Raji (cell line): ENCODE results near the gene PKLR.

Experiments
- POLR2A ChIP-seq: IDR thresholded peaks from 2 replicates; pipeline ENCODE4 v1.6.1; 2011; ENCODE audit warnings: low read depth, low read length, control low read depth; ENCODE audit not compliant: insufficient read depth

The PKLR gene

DNA sequence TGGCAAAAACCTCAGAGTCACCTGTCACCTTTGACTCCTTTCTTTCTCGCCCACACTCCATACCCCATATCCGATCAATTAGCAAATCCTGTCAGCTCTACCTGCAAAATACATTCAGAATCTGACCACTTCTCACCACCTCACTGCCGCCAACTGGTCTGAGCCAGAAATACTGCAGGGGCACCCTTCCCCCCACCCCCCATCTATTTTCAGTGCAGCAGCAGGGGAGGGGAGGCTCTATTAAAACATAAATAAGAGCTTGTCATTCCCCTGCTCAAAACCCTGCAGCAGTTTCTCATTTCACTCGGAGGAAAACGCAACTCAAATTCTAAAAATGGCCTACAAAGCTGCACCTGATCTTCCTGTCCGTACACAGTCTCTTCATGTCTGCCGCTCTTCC, 3.9 kb downstream of the PKLR start:
- TF ChIP-seq POLR2A, result no peak

DNA sequence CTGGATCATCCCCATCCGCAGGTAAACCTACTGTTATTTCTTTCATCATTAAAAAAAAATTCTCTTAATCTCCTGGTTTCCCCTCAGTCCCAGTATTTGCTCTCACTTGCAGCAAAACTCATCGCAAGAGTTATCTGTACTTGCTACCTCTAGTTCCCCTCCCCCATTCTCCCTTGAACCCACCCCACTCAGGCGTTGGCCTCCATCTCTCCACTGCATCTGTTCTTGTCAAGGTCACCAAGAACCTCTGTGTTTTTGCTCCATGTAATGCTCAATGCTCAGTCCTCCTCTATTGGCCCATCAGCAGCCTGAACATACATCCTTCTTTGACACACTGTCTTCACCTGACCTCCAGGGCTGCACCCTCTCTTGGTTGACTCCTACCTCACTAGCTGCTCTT, 4.6 kb downstream of the PKLR start:
- no peak for TF ChIP-seq POLR2A

DNA sequence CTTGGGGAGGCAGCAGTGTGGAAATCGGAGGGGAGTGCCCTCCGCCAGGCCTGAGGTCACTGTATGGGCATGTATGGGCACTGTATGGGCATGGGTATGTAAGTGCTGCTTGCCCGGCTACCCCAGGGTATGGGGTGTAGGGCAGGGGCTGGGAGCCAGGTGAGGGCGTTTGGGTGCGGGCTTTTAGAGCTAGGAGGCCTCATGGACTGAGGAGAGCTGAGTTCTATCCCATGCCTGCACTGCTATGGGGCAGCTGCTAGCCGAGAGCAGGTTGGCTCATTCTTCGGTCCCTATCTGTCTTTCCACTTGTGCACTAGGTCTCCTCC, 5.3 kb downstream of the PKLR start:
- TF ChIP-seq POLR2A, result no peak

DNA sequence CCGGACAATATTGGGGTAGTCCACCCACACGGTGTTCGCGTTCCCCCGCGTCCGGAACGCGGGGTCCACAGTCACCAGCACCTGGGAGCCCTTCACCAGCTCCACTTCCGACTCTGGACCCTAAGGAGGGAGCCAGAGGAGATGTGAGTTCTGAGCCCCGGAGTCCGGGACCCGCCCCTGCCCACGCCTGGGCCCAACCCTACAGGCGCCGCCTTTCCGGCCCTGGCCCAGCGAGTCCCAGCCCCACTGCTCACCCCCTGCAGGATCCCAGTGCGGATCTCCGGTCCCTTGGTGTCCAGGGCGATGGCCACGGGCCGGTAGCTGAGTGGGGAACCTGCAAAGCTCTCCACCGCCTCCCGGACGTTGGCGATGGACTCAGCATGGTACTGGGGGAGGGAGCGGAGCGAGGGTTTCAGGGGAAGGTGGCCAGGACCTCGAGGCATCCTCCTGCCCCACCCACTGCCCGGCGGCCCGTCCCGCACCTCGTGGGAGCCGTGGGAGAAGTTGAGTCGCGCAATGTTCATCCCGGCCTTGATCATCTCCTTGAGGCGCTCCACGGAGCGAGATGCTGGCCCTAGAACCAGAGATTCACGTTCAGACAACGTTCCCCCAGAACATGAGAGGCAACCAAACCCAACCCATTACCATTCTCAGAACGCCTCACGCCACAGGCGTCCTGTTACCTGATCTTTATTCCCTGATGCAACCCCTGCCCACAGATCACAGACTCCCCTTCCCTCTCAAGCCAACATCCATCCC, 5.9 kb downstream of the PKLR start:
- no peak for TF ChIP-seq POLR2A

DNA sequence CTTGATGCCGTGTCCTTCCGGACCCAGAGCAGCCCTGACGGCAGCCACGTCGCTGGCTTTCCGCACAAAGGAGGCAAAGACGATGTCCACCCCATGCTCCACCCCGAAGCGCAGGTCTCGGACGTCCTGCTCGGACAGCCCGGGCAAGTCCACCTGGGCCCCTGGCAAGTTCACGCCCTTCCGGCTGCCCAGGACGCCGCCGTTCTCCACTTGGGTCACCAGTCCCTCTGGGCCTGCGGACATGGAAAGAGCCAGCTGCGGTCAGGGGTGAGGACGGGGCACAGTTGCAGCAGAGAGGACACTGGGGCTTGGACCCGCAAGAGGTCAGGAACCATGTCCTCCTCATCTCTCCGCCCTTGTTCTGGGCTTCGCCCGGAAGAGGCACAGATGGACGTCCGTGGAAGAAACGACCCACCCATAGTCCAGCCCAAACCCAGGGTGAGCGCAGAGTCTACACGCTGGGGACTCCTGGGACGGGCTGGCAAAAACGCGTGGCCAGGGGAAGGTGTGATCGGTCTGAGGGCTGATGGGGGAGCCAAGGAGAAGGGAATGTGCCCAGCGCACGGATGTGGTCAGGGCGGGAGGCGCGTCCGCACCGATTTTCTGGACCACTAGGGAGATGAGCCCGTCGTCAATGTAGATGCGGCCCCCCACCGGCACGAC, 6.6 kb downstream of the PKLR start:
- TF ChIP-seq POLR2A, result no peak

DNA sequence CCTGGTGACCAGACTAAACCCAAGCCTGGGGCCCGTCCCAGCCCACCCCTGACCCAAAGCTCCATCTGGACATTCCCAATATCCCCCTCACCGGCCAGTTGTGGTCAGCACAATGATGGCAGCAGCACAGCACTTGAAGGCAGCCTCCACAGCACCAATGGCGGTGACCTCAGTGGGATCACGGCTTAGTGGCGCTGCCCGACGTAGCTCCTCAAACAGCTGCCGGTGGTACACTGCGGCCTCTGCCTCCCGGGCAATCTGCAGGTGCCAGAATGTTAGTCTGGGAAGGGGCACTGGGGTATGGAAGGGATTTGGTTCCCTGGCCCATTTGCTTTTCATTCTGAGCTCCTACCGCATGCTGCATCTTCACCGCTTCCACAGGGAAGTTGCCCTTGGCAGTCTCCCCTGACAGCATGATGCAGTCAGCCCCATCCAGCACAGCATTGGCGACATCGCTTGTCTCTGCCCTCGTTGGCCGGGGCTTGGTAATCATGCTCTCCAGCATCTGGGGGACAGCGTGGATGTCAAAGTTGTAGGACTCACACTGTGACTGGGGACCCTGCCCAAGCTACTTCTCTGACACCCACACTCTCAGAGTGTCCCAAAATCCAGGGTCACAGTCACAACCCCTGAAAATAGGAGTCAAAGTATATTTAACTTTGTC, 8.0 kb downstream of the PKLR start:
- TF ChIP-seq POLR2A, result no peak

DNA sequence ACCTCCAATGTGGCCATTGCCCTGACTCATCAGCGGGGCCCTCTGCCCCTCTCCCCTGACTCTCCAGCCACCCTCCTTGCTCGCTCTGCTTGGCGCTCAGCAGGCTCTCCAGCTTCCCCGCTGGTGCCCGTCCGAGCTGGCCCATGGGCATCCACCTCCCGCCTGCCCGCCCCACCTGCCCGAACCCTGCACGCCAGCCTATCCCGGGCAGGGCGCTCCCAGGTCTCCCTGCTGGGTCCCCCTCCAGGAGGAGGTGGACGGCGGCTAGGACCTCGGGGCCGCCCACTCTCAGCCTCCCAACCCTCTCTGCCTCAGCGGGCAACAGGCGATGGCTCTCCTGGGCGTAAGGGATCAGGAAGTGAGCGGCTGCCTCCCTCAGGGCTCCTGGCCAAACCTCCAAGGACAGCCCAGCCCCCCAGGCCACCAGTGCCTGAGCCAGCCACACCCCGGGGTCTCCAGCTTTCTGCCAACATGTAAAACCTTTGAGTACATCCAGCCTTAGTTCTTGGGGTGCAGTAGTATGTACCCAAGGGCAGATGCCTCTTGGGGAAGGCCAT, 13.2 kb downstream of the PKLR start:
- TF ChIP-seq POLR2A, result no peak

DNA sequence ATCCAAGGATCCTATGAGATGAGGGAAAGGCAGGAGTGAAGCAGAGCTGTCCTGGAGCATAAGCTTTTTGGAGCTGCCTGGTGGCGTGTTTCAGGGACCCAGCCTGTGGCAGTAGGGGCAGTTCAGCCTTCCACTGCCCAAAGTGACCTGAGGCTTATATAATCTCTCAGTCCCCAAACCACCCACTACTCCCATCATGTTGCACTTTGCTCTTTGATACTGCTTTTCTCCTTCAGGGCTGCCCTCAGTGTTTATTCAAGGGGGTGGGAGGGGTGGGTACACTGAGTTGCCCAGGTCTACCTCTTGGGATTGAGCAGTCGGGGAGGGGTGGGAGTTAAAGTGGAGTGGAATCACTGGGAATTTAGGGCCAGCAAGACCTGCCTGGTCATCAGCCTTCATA, 14.7 kb downstream of the PKLR start:
- no peak for TF ChIP-seq POLR2A

DNA sequence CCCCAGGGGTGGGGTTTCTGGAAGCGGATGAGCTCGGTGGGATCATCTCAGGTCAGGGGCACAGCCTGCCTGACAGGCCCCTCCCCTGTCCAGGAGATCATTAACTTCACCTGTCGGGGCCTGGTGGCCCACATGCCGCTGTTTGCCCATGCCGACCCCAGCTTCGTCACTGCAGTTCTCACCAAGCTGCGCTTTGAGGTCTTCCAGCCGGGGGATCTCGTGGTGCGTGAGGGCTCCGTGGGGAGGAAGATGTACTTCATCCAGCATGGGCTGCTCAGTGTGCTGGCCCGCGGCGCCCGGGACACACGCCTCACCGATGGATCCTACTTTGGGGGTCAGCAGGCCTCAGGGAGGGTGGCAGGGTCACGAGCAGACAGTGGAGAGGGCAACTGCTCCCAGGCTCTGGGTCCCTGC, 15.6 kb downstream of the PKLR start:
- TF ChIP-seq POLR2A, result no peak

DNA sequence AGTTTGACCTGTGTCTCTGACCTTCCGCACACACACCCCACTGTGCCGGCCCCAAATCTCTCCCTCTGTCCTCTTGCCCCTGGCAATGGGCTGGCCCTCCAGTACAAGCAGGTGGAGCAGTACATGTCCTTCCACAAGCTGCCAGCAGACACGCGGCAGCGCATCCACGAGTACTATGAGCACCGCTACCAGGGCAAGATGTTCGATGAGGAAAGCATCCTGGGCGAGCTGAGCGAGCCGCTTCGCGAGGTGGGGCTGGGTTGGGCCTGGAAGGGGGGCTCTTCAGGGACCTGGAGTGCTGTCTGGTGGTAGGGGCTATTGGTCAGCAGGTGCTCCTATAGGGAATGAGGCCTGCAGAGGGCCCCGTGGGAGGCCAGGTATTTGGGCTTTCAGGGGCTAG, 16.2 kb downstream of the PKLR start:
- no peak for TF ChIP-seq POLR2A

DNA sequence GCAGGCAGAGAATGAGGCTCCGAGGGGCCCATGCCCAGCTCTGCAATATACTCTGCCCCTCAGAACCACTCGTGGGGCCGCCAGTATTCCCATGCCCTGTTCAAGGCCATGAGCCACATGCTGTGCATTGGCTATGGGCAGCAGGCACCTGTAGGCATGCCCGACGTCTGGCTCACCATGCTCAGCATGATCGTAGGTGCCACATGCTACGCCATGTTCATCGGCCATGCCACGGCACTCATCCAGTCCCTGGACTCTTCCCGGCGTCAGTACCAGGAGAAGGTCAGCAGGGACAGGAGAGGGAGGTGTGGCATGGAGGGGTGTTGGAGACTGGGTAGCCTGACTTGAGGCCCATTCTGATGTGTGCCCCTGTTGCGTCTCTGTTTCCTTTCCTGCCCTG, 16.8 kb downstream of the PKLR start:
- TF ChIP-seq POLR2A, result no peak

DNA sequence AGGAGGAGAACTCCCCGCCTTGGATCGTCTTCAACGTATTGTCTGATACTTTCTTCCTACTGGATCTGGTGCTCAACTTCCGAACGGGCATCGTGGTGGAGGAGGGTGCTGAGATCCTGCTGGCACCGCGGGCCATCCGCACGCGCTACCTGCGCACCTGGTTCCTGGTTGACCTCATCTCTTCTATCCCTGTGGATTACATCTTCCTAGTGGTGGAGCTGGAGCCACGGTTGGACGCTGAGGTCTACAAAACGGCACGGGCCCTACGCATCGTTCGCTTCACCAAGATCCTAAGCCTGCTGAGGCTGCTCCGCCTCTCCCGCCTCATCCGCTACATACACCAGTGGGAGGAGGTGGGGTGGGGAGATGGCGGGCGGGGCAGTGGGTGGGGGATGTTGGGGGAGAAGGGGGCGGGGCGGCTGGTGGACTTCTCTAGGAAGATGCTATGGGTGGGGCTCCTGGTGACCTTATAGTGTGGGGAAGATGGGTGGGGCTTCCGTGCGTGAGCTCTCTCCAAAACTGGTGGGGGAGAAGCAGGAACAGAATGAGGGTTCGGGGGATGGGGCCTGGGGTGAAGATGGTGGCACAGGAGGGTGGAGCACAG, 18.6 kb downstream of the PKLR start:
- no peak for TF ChIP-seq POLR2A

DNA sequence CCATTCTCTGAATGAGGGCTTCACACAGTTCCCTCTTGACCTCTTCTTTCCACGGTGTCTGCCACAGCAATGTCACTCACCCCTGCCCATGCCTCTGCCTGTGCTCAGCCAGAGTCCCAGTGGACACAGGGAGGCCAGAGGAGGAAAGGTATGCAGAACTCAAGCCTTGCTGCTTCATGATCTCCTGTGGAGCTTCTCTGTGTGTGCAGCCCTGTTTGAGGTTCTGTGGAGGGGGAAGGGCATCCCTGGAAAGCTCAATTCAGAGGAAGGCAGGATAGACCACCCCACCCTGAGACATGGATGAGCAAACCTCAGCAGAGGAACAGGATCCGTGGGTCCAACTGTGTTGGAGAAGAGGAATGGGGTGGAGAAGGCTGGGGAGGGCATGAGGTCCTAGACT, 22.0 kb downstream of the PKLR start:
- no peak for TF ChIP-seq POLR2A

DNA sequence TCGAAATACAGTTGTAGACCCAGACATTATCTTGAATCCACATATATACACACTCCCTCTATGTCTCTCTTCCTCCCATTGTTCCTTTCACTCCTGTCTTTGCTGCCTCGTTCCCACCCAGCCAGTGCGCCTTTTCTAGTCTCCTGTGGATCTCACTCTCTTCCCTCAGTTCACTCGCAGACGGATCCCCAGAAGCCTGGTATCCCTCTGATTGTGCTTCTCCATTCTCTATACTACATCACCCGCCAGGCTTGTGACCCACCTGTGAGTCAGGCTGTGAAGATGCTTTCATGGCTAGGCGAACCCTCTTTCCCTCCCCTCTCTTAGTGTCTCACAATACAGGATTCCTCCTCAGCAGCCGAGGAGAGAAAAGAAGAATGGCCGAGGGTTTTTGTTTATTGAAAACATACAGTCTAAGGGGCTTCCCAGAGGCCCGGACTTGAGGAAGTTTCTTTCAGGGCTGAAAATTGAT, 22.5 kb downstream of the PKLR start:
- TF ChIP-seq POLR2A, result no peak

DNA sequence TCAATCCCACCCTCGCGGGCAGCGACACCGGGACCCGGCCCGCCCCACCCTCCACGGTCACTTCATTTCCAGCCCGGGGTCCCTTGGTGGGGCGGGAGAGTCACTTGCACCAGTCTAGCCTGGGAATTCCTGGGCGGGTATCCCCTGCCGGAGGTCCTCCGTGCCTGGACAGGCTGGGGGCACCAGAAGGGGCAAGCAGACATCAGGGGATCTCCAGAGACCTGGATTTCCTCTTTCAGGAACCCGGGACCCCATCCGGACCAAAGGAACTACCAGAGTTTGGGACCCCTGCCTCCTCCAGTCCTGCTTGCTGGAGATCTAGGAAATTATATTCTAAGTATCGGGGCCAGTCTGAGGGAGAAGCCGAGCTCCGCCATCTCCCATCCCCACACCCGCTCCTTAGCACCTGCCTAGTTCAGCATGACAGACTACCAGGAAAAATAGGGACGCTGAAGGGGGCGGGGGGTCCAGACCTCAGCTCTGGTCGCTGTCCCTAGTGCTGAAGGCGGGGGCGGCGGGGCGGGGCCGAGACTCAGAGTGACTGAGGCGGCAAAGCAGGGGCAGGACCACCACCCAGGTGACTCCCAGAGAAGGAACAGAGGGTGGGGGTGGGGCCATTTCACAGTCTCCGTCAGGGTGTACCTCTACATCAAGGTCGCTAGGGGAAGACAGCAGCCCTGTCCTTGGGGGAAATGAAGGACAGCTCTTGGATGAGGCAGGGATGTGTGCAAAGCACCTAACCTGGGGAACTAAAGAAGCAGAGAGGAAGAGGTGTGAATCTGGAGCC, 23.1 kb downstream of the PKLR start:
- TF ChIP-seq POLR2A, result no peak
